H4 (cell line): ENCODE measurements around the gene ELF5. TPM values are rescaled to one million over a fixed set of nuclear protein-coding genes. Genes with fewer than 3 reads are reported as not detected.
A peak's percentile ranks its signal among the peaks of the same experiment; 100 is the strongest.

Source experiments
- DNase-seq: peaks from one replicate; pipeline ENCODE4 v3.0.0-alpha.2; 2015; ENCODE audit warnings: low spot score
- total RNA-seq: library from RNA; depleted of rRNA; stranded (reverse); fragments of >200 nt; shearing (Covaris generic); gene quantifications from 2 replicates; pipeline ENCODE4 v1.2.3, GENCODE V29; 2014

Gene ELF5
- total RNA-seq, 1 experiment from 2014 or later: not detected

DNA sequence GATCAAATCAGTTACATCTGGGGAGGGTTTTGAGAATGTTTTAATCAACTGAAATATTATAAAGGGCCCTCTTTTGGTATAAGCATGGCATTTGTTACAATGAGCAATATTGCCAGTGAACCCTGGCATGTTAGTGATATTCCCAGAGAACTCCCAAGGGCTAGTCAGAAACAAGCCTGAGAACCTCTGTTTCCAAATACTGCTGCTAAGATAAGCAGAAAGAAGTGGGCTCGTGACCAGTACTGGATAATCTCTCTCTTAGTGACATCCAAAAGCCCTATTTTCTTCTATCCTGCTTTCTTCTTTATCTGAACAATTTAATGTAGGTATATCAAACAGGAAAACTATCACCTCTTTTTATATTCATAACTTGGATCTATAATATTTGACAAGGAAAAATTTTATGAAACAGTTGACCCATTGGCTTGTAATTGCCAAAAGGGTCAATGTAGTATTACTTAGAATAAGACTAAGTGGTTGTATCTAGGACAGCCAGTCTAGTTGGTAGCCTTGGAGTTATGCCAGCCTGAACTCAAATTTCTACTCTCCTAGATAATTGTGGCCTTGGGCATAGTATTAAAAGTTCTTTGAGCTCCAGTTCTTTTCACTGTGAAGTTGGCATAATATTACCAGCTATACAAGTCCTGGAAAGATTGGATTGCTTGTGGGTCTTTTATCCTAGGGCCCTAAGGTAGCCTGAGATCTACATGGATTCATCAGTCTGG, 59.1 kb downstream of the ELF5 start:
- DNase-seq: no peak

GRCh38 chr11:34451053-34451452, 62.5 kb downstream of the ELF5 start:
- DNase-seq: no peak

DNA sequence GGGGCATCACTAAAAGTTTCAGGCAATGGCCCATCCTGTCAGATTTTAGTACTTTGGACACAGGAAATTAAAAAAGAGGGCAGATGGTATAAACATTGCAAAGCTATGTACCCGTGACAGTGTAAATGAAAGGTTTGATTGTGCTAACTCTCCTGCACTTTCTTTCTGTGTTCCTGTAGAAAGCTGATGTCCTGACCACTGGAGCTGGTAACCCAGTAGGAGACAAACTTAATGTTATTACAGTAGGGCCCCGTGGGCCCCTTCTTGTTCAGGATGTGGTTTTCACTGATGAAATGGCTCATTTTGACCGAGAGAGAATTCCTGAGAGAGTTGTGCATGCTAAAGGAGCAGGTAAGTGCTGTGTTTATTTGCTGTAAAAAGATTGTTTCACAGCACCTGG, 64.6 kb downstream of the ELF5 start:
- DNase-seq: peak; percentile 62

- no peak for DNase-seq
Measured at GRCh38 chr11:34448223-34448994, 65.2 kb downstream of the ELF5 start.

DNA sequence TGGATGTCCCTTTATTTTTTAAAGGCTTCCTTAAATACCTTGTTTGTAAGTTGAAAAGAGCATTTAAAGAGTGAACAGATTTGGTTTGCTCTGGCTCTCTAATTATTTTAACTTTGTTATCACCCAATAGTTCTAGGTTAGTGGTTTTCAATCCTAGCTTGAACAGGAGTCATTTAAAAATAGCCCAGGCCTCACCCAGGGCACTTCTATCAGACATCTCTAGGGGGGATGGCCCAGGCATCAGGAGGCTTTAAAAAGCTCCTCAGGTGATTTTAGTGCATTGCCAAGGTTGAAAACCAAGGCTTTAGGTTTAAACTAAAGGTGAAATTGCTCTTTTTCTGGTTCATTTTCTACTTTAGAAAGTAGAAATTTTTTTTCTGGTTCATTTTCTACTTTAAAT, 66.5 kb downstream of the ELF5 start:
- DNase-seq: no peak

- DNase-seq: no peak
Measured at GRCh38 chr11:34446386-34446785, 67.2 kb downstream of the ELF5 start.

GRCh38 chr11:34445956-34446355, 67.6 kb downstream of the ELF5 start:
- no peak for DNase-seq

DNA sequence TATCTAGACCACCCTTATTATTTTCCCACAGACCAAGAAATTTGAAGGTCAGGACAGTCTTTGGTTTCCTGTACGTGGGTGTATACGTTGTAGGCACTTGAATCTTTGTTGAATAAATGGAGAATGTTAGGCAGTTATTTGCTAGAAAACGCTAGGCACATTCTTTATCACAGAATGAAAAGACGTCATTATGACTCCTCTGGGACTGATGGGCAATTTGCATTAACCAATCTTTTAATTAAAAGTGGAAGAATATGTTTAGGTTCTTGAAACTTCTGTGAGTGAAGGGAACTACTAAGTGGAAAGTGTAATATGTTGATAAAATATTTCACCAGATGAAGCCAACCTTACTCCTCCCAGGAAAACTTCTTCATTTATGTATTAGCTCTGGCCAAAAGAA, 69.2 kb downstream of the ELF5 start:
- no peak for DNase-seq

DNA sequence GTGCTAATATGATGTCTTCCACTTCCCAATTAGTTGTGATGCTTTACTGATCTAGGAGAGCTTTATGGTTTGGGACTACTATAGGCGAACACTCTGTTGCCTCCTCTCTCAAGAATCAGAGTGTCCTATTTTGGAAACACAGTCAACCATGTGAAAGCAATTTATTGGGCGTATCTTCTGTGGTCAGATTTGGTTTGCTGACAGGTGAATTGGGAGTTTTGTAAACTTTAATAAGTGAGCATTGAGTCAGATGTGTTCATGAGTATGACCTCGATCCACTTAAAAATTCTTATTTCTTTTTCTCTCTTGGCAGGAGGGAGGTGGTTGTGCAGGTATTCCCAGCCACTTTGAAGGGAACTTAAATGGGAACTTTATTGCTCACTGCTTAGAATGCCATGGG, 70.5 kb downstream of the ELF5 start:
- no peak for DNase-seq

DNA sequence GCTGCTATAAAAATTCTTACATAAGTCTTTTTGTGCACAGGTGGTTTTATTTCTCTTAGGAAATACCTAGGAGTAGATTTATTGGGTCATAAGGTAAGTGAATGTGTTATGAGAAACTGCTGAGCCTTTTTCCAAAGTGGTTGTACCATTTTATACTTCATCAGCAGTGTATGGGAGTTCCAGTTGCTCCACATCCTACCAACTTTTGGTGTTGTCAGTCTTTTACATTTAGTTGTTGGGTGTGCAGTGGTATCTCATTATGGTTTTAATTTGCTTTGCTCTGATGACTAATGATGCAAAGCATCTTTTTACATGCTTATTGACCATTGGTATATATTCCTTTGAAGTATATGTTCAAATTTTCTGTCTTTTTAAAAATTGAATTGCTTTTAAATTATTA, 71.8 kb downstream of the ELF5 start:
- no peak for DNase-seq

DNA sequence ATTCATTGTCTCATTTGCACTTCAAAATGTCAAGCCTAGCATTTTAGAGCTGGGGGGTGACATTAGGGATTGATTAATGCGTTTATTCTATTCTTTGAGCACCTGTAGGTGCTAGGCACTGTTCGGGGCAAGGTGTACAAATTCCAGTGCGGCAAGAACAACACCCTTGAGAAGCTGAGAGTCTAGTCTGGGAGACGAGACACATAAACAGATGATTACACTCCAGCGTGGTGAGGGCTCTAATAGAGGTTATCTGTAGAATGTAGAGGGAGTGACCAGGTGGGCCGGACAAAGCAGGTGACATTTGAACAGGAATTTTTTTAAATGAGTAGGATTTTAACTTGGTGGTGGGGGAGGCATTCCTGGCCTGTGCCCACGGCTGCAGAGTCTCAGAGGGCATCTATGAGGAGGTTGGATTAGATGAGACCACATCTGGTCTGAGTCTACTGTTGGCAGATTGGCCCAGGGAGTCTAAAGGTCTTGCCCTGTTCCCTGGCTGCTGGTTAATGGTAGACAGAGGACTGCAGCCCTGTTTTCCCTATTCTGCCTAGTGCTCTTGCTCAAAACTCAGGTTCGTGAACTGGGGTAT, 73.9 kb downstream of the ELF5 start:
- DNase-seq: no peak

DNA sequence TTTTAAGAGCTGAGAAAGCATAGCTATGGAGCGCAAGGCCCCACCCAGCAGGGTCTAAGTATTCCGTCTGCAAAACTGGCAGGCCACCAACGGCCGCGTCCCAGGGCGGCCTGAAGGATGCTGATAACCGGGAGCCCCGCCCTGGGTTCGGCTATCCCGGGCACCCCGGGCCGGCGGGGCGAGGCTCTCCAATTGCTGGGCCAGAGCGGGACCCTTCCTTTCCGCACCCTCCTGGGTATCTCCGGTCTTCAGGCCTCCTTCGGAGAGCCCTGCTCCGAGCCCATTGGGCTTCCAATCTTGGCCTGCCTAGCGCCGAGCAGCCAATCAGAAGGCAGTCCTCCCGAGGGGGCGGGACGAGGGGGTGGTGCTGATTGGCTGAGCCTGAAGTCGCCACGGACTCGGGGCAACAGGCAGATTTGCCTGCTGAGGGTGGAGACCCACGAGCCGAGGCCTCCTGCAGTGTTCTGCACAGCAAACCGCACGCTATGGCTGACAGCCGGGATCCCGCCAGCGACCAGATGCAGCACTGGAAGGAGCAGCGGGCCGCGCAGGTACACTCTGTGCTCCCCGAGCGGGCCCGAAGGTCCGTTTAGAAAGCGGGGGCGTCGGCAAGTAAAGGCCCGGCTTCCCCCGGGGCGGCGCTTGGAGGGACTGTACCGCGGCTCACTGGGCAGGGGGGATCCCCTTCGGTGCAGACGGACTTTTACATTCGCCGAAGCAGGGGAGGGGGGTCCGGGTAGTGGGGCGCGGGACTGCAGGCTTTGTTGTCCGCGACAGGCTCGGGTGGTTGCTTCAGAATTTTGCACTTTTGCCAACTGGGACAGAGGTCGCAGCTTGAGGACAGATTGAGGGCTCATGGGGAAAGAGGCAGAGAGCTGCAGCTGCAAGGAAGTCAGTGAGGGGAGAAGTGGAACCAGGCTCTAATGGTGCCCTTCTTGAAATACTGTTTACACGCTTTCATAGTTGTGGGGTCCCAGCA, 74.8 kb downstream of the ELF5 start, which contains the start of gene CAT:
TSS of gene CAT (plus strand) at position 406 of the 979 bp plus-strand sequence. CDS start at position 486, 80 bp downstream.
- DNase-seq: peak; percentile 98

DNA sequence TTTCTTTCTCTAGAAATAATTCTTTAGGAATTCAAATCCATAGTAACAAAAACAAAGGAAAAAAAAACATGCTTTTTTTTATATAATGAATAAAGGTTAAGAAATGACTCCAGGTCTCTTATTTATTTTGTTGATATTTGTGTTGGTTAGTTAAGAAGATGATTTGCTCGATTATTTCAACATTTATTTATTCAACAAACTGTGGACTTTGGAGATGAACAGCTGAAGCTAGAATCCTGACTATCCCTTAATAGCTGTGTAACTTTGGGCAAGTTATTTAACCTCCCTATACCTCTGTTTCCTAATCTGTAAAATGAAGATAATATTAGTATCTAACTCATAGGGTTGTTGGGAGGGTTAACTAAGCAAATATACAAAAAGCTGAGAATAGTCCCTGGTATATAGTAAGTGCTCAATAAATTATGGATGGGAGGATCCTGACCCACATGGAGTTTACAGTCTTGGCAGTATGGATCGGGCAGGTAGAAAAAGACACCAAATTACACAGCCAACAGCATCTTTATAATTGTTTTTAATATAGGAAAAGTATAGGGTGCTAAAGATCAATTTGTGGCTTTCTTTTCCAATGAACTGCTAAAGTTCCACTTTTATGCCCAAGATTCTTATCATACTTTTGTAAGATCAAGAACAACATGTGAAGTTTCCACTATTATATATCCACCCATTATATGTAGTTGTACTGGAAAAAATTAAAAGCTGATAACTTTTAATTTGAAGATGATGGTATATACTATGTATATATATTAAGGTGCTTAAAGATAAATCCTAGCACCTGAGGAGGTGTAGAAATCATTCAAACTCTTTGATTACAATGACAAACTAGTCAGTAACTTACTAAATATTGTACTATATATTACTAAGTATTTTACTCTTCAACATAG, 76.1 kb downstream of the ELF5 start:
- no peak for DNase-seq

- DNase-seq: no peak
Measured at GRCh38 chr11:34433899-34434298, 79.7 kb downstream of the ELF5 start.

DNA sequence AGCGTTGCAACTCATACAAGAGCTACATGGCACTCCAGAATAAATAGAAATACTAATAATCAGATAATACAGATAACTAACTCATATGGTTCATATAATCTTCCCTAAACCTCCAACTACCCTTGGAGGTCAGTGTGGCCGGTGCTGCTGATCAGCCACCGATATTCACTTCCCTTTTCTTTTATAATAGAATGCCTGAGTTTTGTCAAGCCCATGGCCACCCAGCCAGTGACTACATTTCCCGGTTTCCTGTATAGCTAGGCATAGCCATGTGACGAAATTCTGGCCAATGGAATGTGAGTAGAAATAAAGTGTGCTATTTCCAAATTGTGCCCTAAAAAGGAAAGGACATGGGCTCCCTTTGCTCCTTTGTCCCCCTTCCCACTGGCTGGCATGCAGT, 80.8 kb downstream of the ELF5 start:
- no peak for DNase-seq

DNA sequence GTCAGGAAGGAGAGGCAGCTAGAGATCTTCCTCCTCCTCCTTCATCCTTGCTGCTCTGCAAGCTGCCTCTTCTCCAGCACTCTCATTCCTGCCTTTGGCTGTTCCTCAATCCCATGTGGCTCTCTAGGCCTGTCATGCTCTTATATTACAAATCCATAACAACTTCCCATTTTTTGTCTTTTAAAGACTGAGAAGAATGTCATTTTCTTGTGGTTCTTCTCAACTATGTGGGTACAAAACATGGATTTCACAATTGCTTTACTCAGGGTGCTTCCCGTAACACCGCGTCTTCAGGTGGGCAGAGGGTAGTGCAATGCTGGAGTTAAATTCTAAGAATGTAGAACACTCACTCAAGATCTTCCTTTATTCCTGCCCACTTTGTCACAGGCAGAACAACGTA, 81.6 kb downstream of the ELF5 start:
- DNase-seq: no peak
